Activated CD4-positive, alpha-beta T cell treated with anti-CD3 and anti-CD28 coated beads, Interleukin-10, Interleukin-2, amounts not matched to agents 100 ng/mL and 50 ng/mL, durations not matched to agents 16 hours and 8 hours (primary cell): ENCODE measurements around the gene ASB1.

Source experiments
- DNase-seq: peaks from one replicate; pipeline ENCODE4 v3.0.0-alpha.2; 2020

Gene ASB1

GRCh38 chr2:238473523-238473922 lies 46.8 kb downstream of the ASB1 start:
- no peak for DNase-seq

DNA sequence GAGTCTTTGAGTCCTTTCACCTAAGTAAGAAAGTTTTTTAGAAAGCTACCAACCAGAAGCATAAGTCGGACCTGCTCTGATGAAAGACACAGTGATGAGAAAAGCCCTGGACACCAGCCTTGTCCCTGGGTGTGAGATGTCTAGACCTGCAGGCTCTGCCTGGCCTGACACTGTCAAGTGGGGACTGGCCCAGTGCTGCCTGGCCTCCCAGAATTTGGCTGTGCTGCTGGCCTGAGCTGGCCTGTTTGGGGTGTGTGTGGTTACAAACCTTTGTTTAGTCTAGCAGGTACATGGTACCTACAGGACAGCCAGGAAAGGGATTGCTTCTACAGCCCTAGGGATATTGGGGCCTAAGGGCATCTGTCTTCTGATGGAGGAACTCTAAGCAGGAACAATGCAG lies 48.3 kb downstream of the ASB1 start:
- DNase-seq: no peak

DNA sequence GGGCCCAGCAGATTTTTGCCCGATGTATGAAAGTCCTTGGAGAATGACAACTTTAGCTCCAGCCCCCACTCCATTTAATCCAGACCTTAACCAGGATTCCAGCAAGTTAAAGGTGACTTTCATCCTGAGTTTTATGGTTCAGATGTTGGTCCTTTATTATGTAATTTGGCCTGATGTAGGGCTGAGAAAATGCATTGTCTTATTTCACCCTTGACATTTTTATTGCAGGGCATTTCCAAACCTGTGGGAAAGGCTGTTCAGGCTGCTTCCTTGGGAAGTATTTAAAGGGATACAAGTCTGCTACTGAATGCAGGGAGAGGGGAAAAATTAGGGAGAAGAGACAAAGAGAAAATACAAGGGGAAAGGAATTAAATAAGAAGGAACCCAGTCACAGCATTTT lies 48.8 kb downstream of the ASB1 start:
- DNase-seq: no peak

GRCh38 chr2:238476258-238476657 lies 49.5 kb downstream of the ASB1 start:
- DNase-seq: no peak

DNA sequence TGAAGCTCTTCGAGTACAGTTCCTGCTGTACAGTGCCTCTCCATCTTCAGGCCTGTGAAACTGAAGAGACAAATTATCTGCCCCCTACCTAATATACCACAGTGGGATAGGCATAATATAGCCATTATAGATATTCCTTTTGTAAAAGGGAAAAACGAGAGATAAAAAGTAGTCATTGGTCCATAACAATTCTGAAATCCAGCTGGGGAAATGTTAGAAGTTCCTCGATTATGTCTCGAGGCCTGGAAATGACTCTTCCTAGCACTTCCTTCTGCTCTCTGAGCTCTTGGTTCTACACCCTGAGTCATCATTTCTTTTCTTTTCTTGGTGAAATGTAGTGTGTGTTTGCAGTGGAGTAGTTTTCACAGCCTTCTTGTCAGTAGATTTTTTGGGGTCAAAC lies 51.5 kb downstream of the ASB1 start:
- no peak for DNase-seq

DNA sequence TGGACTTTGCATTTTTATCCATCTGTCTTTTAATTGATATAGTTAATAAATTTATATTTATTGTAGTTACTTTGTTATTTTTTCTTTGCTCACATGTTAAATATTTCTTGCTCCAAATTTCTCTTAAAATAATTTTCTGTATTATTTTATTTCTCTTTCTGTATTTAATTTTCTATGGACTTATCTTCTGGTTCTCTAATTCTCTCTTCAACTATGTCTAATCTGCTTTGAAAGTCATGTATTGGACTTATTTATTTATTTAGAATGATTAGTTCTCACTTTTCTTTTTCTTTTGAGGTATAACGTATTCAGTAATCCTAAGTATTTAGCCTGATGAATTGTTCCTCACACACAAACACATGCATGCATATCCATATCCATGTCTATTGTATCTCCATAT lies 53.1 kb downstream of the ASB1 start:
- DNase-seq: no peak

DNA sequence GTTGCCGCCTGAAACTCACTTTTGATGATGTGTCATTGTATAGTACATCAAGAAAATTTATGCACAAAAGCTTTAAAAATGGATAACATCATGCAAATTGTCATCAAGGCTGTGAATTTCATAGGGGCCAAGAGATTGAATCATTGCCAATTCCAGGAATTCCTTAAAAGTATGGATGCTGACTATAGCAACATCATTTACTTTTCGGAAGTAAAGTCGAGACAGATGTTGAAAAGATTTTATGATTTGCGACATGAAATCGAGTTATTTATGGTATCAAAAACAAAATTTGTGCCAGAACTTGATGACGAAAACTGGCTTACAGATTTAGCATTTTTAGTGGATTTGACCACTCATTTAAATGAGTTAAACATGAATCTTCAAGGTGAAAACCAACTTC lies 56.3 kb downstream of the ASB1 start:
- DNase-seq: no peak

- DNase-seq: no peak
These were observed 56.9 kb downstream of the ASB1 start for GRCh38 chr2:238483656-238484055.

DNA sequence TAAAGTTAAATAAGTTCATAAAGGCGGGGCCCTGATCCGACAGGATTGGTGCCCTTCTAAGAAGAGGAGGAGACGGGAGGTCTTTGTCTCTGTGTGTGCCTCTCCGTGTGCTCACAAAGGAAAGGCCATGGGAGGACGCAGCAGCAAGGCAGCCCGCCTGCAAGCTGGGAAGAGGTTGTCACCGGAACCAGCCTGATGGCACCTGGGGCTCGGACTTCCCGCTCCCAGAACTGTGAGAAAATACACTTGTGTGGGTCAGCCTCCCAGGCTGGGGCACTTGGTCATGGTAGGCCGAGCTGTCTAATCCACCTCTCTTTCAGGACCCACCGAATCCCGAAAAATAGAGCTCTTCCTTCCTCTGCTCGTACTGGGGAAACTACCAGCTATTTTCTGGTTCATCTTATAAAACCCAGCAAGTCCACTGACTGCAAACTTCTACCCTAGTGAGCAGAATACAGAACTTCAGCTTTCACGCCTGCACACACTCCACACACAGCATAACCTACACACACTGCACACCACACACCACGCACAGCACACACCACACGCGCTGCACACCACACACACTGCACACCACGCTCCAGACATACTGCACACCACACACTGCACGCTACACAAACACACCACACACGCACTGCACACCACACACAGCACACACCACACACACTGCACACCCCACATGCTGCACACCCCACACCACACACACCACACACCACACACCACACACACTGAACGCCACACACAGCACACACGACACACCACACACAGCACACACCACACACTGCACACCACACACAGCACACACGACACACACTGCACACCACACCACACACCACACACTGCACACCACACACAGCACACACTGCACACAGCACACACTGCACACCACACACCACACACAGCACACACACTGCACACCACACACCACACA lies 58.1 kb downstream of the ASB1 start:
- no peak for DNase-seq

DNA sequence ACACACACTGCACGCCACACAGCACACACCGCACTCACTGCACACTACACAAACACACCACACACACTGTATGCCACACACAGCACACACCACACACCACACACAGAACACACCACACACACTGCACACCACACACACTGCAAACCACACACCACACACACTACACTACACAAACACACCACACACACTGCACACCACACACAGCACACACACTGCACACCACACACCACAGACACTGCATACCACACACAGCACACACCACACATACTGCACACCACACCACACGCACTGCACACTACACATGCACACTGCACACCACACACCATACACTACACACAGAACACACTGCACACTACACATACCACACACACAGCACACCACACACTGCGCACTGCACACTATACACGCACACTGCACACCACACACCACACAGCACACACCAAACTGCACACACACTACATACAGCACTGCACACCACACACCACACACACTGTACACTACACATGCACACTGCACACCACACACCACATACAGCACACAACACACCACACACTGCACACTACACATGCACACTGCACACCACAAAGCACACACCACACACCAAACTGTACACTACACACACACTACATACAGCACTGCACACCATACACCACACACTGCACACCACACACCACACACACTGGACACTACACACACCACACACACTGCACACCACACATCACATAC lies 59.6 kb downstream of the ASB1 start:
- DNase-seq: no peak

GRCh38 chr2:238487134-238487533 lies 60.4 kb downstream of the ASB1 start:
- DNase-seq: no peak

DNA sequence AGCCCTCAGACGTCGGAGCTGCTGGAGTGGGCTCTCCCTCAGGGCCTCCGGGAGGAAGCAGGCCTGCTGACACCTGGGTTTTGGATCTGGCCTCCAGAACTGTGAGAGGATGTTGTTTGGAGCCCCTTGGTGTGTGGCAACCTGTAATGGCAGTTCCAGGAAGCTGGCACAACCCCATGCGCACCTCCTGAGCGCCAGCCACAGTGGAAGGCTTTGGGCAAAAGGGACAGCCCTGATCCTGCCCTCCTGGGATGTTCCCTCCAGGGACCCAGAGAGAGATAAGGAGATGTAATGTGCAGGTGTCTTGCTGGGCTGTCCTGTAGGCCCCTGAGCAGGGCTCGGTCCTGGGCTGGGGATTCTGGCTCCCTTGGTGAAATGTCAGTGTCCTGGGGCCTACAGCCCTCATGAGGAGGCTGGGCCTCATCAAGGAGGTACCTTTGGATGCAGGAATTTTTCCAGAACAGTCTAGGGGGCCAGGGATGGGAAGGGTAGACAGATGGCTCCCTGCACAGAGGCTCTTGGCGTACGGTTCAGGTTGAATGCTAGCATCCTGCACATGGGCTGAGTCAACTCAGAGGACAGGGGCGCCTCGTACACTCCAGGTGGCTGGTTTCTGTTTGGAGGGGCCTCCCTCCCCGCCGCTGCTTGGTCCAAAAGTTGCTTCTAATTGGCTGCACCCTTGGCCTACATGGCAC lies 61.1 kb downstream of the ASB1 start:
- no peak for DNase-seq

DNA sequence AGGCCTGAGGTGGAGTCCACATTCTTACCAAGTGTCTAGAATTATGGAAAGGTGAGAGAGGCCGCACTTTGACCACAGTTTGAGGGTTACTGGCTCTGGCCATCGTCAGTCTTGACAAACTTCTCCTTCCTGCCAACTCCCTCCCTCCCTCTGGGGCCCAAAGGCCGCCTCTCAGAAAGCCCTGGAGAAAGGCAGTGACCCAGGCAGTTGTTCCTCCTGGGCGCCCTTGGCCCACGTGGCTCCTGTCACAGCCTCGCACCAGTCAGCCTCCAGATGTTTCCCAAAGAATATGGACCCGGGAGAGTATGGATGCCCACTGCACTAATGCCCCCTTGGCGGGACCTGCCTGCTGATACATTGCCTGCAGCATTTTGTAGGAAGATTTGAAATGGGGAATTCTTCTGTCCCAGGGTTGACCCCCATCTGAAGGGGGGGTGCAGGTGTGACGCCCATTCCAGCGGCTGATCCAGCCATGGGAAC lies 61.7 kb downstream of the ASB1 start:
- DNase-seq: no peak

GRCh38 chr2:238489431-238489830 lies 62.7 kb downstream of the ASB1 start:
- no peak for DNase-seq

DNA sequence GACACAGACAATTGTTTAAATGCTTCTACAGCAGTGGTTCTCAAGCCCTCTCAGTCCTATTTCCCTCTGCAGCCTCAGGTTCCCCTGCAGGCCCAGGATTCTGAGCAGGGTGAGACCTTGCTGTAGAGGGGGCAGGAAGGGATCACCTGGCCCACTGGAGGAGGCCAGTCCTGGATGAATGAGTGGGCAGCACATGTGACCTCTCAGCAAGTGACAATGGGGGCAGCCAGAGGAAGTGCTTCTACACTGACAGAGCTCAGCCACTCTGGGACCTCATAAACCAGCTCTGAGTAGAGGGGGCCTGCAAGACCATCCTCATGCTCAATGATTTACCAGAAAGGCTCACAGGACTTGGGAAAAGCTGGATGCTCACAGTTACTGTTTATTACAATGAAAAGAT lies 63.2 kb downstream of the ASB1 start:
- no peak for DNase-seq

- no peak for DNase-seq
These were observed 66.1 kb downstream of the ASB1 start for GRCh38 chr2:238492840-238493239.

- DNase-seq: no peak
These were observed 66.7 kb downstream of the ASB1 start for GRCh38 chr2:238493411-238493810.

DNA sequence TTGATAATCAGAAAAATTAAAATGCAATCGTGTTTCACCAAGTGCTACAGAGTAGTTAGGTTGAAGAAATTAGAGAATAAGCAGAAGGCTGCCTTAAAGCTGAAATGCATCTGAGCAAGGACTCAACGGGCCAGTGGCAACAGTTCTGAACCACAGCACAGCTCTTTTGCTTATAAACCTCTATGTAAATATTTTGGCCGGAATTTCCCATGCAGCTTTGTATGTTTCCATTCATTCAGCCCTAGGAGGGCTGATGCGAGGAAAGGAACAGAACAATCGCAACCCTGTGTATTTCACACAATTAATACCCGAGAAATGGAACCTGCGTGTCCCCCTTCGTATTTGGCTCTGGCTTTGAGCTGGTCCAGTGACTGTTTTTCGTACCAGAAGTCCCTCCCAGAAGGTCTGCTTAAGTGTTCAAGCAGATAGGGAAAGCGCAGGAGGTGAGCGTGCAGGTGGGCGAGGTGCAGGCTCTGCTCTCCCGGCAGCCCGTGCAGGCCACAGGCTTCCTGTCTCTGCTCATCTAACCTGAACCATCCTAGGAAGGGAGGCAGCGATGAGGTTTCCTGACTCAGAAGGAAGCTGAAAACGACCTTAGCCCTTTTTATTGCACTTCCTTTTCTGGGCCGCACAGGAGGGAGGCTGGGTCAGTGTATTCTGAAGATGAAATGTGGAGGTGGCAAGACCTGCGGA lies 67.3 kb downstream of the ASB1 start:
- peak; percentile 49 for DNase-seq

GRCh38 chr2:238494573-238494961 lies 67.8 kb downstream of the ASB1 start:
- no peak for DNase-seq

DNA sequence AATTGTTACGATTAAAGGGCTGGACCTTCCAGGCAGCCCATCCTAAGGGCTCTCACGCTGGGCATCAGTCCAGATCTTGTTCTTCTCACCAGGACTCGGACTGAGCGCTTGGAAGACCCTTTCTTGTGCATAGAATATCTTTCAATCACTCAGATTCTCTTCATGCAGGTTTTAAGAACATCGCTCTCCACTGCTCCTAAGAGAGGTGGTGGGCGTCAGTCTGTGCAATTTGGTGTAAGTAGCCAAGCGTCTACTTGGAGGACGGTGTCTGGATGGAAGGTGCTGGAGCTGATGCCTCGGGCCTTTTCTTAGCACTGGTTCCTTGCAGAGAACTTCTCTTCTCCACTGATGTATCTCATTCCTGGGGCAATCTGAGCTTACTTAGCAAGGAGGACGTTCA lies 68.7 kb downstream of the ASB1 start:
- DNase-seq: no peak

- no peak for DNase-seq
These were observed 70.3 kb downstream of the ASB1 start for GRCh38 chr2:238496756-238497609.

- no peak for DNase-seq
These were observed 70.9 kb downstream of the ASB1 start for GRCh38 chr2:238497610-238498005.
